Left ventricle myocardium inferior (tissue), 1 donor: ENCODE measurements around the gene NAIF1. TPM values are rescaled to one million over a fixed set of nuclear protein-coding genes. Genes with fewer than 3 reads are reported as not detected.

Source experiments
- DNase-seq: peaks from one replicate; pipeline ENCODE4 v3.0.0-alpha.2; 2020
- H3K27ac ChIP-seq: fragments of 200-600 bp; replicated peaks from 2 replicates; pipeline ENCODE4 v1.8.0; 2021
- H3K27me3 ChIP-seq: fragments of 200-600 bp; 2 replicates; pipeline ENCODE4 v1.8.0; 2021; ENCODE audit warnings: low read depth
- H3K36me3 ChIP-seq: fragments of 200-600 bp; 2 replicates; pipeline ENCODE4 v1.8.0; 2021
- H3K4me1 ChIP-seq: fragments of 200-600 bp; 2 replicates; pipeline ENCODE4 v1.8.0; 2021
- H3K4me3 ChIP-seq: fragments of 200-600 bp; 2 replicates; pipeline ENCODE4 v1.8.0; 2021; ENCODE audit warnings: mild to moderate bottlenecking, moderate library complexity
- H3K9me3 ChIP-seq: fragments of 200-600 bp; replicated peaks from 2 replicates; pipeline ENCODE4 v1.8.0; 2021
- intact Hi-C: fragments of 100-400 bp; cut with micrococcal nuclease; formaldehyde crosslinking; loops from one replicate; pipeline ENCODE4 v1.11.0; 2022
- total RNA-seq: library from RNA; stranded (reverse); fragmentation: NEBNext Ultra II Directional; extraction: Animal tissue kit (Norgen Biotek cat#: 25700); gene quantifications from one replicate; pipeline ENCODE4 v1.2.1, GENCODE V29; 2021
- TF ChIP-seq, protein P1 (sequence below): fragments of 200-600 bp; IDR thresholded peaks from 2 replicates; pipeline ENCODE4 v1.8.0; 2021; ENCODE audit warnings: antibody characterized with exemption, mild to moderate bottlenecking, borderline replicate concordance
- donor health status: DM: no; HTN: yes; CAD: no; lungs with severe emphysema.

The NAIF1 gene
- total RNA-seq, 1 donor from 2014 or later = 7.9 TPM

DNA sequence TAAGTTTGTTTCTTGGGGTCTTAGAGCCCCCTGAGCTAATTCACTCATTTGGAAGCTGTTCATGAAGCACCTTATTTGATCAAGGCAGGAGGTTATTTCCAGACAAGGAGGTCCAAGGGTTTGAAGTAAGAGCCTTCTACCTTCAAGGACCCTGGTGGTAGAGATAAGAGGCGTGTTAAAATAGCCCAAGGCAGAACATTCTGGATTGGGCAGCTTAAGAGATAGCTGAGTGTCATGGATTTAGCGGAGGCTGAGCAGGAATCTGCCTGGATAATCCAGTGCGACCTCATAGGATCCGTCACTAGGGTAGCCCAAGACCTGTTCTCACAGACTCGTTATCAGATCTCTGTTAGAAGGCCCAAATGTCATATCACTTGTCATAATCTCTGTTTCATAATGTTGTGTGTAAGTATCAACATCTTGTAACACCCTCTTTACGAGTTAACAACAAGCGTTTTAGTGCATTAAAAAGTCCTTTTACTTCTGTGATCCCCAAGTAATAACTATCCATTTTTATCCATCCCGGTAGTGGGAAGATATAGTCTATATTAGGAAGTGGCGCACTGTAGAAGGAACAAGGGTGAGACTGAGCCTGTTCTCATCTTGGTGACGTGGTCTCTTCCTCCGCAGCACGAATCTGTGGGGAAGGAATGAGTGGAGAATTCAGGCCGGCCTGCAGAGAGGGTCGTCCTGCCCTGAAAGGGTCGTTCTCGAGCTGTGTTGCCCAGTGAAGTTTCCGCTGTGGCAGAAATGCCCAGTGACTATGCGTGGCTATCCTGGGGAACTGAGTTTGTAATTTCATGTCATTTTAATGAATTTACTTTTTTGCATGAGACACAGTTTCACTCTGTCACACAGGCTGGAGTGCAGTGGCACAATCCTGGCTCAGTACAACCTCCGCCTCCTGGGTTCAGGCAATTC is 29.8 kb upstream of the NAIF1 start:
- Histone ChIP-seq H3K27me3 (no peaks in the 10 kb centered on the region), H3K4me3 (no peak overlapping the region), H3K4me1 (peaks cover 100% of the 10 kb centered on the region), H3K9me3 (no peaks in the 10 kb centered on the region), H3K27ac (peak overlapping the region; percentile 96), H3K36me3 (peaks cover 10% of the 10 kb centered on the region)
- TF ChIP-seq, protein P1, sequence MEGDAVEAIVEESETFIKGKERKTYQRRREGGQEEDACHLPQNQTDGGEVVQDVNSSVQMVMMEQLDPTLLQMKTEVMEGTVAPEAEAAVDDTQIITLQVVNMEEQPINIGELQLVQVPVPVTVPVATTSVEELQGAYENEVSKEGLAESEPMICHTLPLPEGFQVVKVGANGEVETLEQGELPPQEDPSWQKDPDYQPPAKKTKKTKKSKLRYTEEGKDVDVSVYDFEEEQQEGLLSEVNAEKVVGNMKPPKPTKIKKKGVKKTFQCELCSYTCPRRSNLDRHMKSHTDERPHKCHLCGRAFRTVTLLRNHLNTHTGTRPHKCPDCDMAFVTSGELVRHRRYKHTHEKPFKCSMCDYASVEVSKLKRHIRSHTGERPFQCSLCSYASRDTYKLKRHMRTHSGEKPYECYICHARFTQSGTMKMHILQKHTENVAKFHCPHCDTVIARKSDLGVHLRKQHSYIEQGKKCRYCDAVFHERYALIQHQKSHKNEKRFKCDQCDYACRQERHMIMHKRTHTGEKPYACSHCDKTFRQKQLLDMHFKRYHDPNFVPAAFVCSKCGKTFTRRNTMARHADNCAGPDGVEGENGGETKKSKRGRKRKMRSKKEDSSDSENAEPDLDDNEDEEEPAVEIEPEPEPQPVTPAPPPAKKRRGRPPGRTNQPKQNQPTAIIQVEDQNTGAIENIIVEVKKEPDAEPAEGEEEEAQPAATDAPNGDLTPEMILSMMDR = no peak
- DNase-seq = no peak
- intact Hi-C loops = no loop called here

DNA sequence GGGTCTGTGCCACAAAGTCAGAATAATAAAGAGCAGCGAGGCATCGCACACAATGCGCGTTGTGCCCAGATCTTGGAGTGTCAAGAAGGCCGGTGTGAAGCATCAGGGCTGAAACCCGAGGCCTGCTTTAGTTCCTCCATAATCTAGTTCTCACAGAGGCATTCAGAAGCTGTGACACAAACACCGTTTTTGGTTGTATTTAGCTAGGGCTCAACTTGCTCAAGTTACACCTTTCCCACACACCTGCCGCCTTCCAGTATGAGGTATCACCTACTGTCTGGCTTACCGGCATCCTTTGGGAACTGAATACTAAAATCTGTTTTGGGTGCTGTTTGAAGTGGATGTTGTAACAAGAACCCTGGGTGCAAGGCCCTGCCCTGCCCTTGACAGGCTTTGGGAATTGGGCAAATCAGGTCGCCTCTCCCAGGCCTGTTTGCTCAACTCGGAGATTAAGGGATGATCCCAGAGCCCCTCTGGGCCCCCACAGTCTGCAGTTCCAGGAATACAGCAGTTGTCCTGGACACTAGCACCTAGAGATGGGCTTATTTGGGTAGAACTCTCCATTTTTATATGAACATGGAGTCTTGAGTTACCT is 27.9 kb upstream of the NAIF1 start:
- no peak for DNase-seq
- Histone ChIP-seq H3K4me1 (peaks cover 95% of the 10 kb centered on the region), H3K4me3 (peak overlapping the region; percentile 54), H3K36me3 (no peaks in the 10 kb centered on the region), H3K27me3 (no peaks in the 10 kb centered on the region), H3K9me3 (no peaks in the 10 kb centered on the region), H3K27ac (peak overlapping the region; percentile 92)
- TF ChIP-seq, protein P1 = no peak
- intact Hi-C loops = no loop called here

DNA sequence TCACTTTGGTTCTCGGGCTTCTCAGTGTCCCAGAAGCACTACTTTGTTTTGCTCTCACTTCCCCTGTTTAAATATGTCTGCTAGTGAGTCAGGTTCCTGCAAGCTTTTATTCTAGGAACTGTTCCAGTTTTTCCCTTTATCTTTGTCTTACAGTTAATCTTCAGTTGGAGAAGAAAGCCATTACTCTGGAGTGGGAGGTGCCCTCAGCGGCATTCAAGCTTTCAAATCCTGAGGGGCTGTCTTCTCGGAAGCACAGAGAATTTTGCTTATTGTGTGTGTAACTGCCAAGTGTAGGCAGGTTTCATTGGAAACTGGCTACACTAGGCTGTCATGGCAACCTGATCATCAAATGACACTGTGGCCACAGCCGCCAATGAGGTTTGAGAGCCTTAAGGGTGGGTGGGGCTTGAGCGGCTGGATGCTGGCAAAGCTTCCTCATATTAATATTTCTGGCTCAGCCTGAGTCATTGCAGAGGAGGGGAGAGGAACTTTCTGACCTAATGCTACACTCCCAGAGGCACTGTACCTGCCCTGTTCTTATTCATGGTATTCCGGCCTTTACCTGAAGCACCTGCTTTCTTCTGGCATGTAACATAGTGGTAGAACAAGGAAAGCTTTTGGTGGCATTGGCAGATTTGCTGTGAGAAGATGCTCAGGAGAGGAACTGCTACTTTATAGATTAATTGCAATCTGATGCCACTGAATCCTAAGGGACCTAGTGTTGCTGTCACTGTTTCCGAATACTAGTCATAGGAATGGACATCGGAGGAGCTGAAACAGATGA is 27.2 kb upstream of the NAIF1 start:
- H3K4me3 ChIP-seq = peak overlapping the region; percentile 54
- H3K36me3 ChIP-seq = no peaks in the 10 kb centered on the region
- H3K9me3 ChIP-seq = no peaks in the 10 kb centered on the region
- DNase-seq = peak; percentile 88
- peak overlapping the region; percentile 92 for H3K27ac ChIP-seq
- H3K27me3 ChIP-seq = no peaks in the 10 kb centered on the region
- intact Hi-C loops = no loop called here
- H3K4me1 ChIP-seq = peaks cover 88% of the 10 kb centered on the region
- TF ChIP-seq, protein P1 = no peak

DNA sequence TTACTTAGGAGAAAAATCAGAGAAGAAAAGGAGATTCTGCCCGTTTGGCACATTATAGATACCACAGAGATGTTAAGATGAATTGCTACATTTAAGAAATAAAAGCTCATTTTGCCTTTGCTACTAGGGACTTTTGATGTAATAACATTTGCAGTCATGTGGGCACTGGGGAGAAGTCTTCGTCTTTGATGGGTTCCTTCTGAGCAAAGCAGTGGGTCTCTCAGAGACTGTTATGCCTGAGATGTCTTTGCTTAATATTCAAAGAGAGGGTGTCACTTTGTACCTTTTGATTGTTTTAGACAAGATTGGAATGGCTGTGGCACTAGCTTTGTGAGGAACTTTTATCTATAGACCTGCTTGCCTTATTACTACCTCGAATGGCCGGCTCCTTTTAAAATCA is 25.9 kb upstream of the NAIF1 start:
- H3K36me3 ChIP-seq = no peaks in the 10 kb centered on the region
- H3K27ac ChIP-seq = peak overlapping the region; percentile 92
- intact Hi-C loops = no loop called here
- H3K4me3 ChIP-seq = no peak overlapping the region
- TF ChIP-seq, protein P1 = no peak
- DNase-seq = no peak
- no peaks in the 10 kb centered on the region for H3K27me3 ChIP-seq
- peaks cover 79% of the 10 kb centered on the region for H3K4me1 ChIP-seq
- H3K9me3 ChIP-seq = no peaks in the 10 kb centered on the region

DNA sequence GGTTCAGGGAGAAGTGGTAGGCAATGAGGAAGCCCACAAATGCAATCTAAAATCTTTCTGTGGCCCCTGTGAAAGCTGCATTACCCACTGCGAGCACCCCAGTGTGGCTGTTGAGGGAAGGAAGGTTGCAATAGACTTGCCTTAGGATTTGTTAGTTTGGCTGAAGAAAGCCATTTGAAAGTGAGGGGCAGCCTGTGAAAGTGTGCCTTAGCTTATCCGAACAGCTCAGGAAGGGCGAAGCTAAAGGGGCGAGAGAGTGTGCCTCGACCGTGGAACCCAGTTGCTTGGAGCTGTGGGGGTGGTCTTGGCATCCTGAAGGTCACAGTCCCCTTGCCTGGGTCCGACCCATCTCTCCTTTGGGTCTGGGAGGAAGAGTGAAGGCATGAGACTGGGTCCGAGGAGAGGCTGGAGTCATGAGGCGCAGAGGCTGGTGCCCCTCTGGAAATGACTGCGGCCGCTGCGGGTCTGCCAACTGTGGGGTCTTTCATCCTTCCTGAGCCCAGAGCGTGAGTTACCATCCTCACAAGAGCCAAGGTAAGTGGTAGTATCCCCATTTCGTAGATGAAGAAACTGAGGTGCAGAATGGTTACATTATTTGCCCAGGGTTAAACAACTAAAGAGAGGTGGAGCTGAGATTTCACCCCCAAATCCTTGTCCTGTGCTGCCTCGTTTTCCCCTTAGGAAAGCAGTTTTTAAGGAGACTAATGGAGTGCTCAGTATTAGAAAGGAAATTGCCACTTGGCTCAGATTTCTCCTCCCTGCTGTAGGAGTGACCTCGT is 25.3 kb upstream of the NAIF1 start:
- peaks cover 74% of the 10 kb centered on the region for H3K4me1 ChIP-seq
- peak overlapping the region; percentile 92 for H3K27ac ChIP-seq
- no peaks in the 10 kb centered on the region for H3K36me3 ChIP-seq
- H3K4me3 ChIP-seq = peak overlapping the region; percentile 38
- no peaks in the 10 kb centered on the region for H3K9me3 ChIP-seq
- TF ChIP-seq, protein P1 = no peak
- DNase-seq = no peak
- no peaks in the 10 kb centered on the region for H3K27me3 ChIP-seq
- intact Hi-C loops = no loop called here
